GM18868 (cell line): ENCODE data around the gene TPP1.

Source experiments
- ATAC-seq: cut with Tn5 transposase; IDR thresholded peaks from one replicate; pipeline ENCODE4 v1.9.1; 2021; ENCODE audit warnings: mild to moderate bottlenecking, moderate library complexity; ENCODE audit not compliant: unreplicated experiment

Gene TPP1

DNA sequence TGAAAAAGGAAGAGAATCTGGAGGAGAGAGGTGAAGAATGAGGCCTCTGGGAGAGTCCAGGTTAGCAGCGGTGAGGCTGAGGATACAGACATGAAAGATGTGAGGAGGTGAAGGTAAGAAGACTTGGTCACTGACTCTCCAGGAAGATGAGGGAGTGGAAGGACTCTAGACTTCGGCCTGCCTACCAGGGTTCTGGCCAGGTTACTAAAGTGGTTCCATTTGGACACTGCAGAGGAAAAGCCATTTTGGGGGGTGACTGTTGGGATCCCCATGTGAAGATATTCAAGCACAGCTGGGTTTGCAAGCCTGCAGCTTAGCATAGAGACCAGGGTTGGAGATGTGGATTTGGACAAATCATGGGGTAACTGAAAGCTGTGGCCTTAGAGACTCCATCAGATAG lies 28.6 kb upstream of the TPP1 start:
- no peak for ATAC-seq

DNA sequence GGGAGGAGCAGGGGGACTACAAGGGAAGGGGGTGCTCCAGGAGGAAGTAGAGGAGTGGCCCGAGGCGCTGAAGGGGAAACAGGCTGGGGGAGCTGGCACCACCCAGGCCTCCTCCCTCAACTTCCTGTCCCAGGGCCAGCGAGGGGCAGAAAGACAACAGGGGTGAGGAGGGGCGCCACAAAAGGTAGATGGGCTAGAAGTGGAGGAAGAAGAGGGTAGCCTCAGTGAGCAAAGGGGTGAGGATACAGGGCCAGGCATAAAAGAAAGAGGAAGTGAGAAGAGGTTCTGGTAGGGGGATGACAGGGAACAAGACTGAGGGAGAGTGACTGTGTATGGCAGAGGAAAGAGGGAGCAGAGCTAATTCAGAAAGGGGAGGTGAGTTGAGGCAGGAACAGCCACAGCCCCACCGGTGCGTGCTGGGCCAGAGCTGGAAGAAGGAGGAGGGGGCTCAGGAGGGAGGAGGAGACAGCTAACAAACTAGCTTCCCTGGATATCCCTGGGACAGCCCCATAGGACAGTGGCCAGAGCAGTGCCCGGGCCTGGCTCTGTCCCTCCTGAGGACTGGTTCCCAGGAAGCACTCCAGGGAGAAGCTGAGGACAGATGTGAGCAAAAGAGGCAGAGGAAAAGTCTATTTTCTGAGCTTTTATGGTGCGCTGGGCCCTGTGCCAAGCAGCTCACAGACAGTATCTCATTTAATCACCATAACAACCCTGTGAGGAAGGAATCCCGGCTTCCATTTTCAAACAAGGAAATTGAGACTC lies 27.9 kb upstream of the TPP1 start:
- peak; percentile 97 for ATAC-seq

DNA sequence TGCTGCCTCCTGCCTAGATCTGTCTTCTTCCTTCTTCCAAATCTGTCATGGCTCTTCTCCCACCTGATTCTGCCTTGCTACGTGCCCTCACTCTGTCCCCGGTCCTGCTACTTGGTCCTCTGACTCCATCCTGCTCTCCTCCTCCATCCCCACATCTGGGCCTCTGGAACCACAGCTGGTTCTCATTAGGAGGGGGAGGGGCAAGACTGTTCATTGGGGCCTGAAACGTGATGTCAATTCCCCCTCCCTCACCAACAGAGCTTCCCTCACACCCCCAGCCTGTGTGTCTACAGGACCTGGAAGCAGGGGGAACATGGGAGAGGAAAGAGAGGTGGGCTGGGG lies 27.3 kb upstream of the TPP1 start:
- ATAC-seq, result peak; percentile 12

DNA sequence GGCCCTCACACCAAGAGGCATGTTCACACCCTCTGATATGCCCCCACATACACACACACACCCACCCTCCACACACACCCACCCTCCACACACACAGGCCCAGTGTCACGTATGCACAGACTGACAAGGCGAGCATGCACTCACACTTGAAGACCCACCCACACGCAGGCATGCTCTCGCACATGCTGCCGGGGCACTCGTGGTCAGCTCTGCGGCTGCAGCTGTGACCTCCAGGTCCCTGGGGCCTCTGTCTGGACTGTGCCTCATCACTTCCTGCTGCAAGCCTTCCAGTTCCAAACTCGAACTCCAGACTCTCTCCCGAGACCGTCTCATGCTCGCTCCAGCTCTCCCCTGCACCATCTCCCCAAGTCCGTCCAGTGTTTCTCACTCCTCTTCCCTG lies 26.8 kb upstream of the TPP1 start:
- ATAC-seq, result no peak

DNA sequence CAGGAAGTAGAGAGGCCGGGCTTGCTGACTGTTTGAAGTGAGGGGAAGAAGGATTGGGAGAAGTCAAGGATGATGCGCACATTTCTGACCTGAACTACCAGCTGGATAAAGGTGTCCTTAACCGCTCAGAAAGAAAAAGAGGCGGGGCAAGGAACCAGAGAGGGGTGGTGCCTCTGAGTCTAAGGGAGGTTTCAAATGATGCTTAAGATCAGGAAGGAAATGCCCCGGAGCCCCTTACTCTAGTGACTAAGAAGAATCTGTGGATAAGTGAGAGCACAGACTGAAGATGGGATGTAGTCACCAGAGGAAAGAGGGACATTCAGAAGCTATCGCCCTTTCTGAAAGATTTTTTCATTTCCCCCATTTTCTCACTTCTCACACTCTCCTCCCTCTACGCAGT lies 23.7 kb upstream of the TPP1 start:
- ATAC-seq, result no peak

DNA sequence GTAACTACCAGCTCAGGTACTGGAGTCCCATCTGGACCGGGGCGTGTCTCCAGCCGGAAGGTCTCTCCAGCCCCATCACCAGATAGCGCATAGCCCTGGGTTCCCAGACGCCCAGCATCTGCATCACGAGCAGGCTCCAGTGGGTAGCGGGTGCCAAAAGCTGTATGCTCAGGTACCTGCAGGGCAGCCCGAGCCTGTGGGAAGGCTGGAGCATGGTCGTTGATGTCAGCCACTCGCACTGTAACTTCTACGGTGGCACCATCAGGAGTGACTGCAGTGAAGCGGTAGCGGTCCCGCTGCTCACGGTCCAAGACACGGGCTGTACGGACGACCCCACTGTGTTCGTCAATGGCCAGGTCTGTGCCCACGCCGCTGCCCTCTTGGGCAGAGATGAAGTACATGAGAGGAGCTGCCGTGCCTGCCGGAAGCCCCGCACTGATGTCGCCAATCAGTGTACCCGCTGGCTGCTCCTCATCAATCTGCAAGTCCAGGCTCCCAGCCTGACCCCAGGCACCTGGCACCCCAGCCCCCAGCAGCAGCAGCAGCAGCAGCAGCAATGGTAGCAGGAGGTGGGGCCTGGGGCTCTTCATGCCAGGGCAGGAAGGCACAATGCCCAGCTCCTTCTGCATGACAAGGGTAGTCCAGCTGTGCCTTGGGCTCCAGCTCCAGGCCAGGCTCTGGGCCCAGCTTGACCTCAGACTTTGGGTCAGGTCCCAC lies 21.9 kb upstream of the TPP1 start:
- no peak for ATAC-seq

DNA sequence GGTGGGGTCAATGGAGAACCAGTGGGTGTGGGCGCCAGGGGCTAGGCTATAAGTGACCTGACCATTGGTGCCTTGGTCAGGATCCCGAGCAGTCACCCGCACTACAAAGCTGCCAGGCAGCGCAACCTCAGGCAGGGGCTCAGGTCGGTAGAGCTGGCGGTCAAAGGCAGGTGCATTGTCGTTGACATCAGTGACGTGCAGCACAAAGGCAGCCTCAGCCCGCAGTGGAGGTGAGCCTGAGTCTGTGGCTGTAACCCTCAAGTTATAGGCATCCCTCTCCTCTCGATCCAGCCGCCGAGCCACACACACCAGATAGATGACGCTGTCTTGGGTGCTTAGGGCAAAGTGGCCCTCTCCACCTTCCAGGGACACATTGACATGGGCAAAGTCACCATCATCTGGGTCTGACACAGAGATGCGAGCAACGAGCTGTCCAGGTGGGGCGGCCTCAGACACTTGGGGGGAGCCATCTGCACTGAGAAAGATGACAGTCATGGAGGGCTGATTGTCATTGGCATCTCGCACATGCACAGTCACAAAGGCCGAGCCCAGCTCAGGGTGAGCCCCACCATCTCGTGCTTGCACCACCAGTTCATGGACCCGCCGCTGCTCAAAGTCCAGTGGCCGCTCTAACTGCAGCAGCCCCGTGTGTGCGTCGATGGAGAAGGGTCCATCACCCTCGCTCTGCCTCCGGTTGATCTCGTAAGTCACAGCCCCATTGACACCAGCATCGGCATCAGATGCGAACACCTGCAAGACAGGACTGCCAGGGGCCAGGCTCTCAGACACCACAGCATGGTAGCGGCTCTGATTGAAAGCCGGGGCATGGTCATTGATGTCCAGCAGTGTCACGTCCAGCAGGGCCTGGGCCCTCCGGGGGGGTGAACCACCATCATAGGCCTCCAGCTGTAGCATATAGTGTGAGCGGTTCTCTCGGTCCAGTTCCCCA lies 21.1 kb upstream of the TPP1 start:
- ATAC-seq, result no peak

DNA sequence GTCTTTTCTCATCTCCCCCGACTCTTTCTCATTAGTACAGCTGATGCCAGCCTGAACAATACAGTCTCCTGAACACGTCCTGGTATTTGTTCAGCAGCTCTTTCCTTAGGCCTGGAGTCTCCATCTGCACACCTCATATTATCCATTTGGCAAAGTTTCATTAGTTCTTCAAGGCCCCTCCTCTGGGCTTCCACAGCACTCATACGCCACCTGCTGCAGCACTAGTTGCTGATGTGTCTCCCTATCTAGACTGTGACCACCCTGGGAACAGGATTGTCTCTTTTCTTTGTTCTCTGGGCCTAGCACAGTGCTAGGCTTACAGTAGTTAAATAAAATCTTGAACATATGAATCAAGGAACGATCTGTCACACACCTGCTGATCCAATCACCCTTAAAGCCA lies 19.2 kb upstream of the TPP1 start:
- ATAC-seq, result no peak

DNA sequence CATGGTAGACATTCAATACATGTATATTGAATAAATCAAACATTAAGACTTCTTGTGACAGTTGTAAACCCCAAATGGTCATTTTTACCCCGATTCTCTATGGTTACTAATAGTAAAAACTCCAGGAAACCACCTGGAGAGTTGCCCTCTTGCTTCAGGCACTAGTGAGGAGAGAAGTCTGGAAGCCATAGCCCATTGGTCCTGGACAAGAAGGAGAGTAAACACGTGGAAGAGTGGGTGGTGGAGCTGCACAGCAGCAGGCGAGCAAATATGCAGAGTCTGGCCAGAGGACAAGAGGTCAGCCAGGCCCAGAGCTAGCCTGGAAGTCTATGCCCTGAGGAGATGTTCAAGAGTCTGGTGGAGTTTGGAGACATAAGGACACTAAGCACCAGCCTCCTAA lies 18.6 kb upstream of the TPP1 start:
- ATAC-seq, result no peak

DNA sequence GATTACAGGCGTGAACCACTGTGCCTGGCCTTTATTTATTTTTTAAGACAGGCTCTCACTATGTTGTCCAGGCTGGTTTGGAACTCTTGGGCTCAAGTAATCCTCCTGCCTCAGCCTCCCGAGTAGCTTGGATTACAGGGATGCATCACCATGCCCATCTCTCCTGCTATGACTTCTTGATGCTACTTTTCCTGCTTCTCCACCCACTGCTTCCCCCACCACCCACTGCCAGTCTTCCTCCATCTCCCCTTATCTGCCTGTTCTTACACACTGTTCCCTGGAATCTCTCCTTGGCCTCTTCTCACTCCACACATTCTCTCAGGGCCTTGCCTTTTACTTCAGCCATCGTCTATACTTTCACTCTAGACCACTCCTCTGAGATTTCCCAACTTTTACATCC lies 17.3 kb upstream of the TPP1 start:
- no peak for ATAC-seq

DNA sequence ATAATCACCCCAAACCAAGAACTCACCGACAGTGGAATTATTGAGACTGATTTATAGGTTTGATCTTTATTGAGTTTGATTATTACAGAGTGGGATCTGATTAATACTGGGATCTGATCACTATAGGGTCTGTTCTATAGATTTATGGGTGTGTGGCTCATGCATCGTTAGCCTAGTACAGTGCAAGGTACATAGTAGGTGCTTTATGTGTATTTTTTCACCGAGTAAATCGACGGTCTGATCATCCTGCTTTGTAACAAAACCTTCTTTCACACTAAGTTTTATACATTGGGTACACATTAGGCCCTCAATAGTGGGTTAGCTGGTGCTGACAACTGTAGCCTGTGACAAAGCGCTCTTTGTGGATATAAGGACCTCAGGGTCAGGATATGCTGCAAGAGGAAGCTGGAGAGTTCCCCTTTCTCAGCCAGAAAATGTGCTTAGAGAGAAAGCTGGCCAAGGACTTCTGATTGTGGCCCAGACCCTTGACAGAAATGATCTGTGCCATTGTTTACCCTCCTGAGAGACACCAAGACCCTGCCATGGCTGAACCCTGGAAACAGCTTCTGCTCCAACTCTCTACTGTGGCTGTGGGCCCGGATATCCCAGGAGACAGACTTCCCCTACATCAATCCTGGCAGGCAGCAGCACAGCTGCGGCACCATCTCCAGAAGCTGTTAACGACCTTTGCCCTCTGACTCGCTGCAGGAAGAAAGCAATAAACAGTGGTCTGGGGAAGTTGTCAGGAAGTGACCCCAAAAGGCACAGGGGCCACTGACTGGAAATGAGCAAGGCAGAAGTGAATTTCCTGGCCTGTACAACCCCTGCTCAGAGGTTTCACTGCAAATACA lies 16.1 kb upstream of the TPP1 start:
- no peak for ATAC-seq

DNA sequence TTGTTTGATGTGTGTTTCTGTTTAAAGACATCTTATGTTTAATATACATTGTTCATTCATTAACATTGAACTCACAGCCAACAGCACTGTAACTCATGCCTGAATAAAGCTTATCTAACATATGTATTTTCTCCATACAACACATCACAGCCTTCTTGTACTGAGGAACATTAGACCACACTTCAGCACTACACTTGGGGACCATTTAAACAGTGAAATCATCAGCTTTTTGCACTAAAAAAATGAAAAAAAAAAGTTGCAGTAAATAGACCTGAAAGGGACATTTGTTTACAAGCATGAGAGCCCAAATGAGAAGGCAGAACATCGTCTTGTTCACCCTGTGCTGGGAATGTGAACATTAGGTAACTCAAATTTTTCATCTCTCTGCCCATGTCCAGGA lies 15.3 kb upstream of the TPP1 start:
- ATAC-seq, result no peak

DNA sequence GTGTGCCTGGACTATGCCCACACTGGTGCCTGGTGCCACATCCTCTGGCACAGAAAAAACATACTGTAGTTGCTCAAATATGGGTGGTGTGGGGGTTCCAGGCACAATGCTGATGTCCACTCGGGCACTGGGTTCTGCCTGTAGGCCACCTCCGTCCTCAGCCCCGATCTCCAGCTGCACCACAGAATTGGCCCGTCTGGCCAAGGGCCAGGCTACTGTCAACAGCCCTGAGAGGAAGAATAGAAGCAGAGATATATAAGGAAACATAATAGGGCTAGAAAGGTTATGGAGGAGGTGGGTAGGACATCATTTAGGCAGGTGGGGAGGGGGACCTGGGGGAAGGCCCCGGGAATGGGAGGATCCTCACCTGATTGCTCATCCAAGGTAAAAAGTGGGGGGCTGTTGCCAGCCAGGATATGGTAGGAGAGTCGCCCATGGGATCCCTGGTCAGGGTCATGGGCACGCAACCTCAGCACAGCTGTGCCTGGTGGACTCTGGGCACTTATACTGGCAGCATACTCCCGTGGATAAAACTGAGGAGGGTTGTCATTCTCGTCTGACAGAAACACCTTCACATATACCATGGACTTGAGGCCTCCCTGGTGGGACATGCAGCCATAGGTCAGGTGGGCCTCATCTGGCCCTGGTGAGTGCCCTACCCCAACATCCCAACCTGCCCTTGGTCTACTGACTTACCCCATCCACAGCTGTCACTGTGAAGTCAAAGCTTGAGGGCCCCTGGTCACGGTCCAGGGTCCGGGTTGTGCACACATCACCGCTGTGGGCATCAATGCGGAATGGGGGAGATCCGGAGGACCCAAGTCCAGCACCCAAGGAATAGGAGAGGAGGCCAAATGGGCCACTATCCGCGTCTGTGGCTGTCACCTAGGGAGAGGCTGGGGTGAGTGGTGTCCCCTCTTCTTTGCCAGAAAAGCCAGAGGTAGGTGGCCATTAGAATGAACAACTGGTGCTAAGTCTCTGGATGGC lies 14.5 kb upstream of the TPP1 start:
- ATAC-seq, result no peak

DNA sequence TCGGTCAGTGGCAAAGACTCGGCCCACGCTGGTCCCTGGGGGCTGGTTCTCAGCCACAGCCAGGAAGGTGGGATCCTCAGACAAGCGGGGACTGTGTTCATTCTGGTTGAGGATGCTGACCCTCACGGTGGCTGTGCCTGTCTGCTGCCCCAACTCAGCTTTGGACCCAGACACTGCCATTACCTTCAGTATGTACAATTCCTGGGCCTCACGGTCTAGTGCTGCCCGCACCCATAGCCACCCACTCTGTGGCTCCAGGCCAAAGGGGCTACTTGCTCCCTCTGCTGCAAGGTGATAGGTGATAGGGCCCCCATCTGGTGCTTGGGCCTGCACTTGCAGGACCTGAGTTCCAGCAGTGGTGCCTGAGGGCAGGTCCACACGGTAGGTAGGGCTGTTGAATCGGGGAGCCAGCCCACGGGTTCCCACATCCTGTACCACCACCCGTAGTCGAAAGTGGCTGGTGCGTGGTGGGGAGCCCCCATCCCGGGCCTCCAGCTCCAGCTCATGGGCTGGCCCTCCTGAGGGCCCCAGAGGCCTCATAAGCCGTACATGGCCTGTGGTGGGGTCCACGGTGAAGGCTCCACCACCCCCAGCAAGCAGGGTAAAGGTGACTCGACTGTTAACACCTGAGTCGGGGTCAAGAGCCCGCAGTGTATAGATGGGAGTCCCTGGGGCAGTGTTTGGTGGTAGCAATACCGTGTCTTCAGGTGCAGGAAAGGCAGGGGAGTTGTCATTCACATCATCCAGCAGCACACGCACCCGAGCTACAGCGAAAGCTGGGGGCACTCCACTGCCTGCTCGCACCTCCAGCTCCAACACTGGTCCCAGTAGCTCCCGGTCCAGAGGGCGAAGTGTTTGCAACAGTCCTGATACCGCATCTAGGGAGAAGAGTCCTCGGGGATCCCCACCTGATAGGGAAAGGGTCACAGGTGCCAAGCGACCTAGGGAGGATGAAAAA lies 13.2 kb upstream of the TPP1 start:
- ATAC-seq, result no peak

DNA sequence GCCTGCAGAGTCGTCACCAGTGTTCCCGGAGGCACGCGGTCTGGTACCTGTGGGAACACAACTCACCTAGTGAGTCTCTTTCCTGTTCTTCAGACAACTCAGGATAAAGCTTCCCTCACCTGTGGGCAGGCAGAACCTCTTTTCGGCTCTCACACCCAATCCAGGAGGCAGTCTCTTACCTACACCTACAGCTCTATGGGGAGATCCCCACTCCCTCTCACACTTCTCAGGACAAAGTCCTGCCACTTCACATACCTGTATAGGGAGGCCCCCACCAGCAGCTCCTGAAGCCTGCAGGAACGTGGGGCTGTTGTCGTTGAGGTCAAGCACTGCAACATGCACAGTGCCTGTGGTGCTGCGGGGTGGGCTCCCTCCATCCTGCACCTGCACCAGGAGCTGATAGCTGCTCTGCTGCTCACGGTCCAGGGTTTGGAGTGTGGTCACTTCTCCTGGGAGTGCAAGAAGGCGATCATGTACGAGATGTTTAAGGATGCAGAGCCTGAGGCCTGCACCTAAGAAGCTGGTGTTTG lies 12.2 kb upstream of the TPP1 start:
- ATAC-seq, result no peak

DNA sequence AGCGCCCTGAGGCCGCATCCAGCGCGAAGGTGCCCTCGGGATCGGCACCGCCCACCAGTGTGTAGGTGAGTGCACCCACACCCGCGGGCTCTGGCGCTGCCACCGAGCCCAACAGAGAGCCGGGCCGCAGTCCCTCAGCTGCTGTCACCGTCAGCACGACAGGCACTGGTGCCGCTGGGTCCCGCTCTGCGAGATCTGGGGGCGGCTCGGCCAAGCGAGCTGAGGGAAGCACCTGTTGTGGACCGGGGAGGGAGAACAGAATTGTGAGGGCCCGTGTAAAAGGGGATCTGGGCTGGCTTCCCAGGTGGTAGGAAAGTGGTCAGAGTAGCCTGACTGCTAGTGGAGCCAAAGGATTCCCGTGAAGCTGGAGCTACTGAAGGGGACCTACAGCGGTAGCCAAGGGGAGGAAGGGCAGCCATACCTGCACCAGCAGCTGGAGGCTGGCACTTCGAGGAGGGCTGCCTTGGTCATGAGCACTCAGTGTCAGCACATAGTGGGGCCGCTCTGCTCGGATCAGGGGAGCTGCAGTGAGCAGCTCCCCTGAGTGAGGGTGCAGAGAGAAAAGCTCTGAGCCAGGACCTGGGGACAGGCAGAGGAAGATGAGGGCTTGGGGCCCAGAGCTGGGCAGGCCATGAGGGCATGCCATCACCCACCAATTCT lies 11.5 kb upstream of the TPP1 start:
- ATAC-seq, result no peak

DNA sequence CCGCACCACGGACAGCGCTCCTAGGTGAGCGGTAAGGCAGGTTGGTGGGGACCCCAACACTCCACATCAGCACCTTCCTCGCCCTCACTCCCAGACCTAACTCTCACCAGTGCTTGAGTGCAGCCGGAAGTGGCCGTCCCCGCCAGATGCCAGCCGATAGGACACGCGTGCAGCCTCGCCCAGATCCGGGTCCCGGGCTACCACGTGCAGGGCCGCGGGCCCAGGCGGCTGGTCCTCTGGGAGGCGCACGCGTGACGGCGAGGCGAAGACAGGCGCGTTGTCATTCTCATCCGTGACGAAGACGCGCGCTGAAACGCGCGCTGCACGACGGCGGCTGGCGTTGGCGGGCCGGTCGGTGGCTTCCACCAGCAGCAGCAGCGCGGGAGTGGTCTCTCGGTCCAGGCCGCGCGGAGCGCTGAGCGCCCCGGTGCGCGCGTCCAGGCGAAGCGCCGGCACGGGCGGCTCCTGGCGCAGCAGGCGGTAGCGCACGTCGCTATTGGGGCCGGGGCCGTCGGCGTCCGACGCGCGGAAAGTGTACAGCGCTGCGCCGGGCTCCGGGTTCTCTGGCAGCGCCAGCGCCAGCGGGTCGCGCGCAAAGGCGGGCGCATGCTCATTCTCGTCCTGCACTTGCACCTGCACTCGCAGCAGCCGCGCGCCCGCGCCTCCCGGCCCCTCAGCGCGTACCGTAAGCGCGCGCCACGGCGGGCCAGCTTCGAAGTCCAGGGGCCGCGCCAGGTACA lies 10.8 kb upstream of the TPP1 start:
- no peak for ATAC-seq
